GM12878 (cell line): ENCODE results near the gene RNF11. TPM values are rescaled to one million over a fixed set of nuclear protein-coding genes. Genes with fewer than 3 reads are reported as not detected.

Source experiments
- ATAC-seq: fragments of 200-7000 bp; cut with Tn5 transposase; 3 replicates; pipeline ENCODE4 v1.9.1; 2020; ENCODE audit warnings: mild to moderate bottlenecking, moderate library complexity
- BruUV-seq: library from RNA; stranded (reverse); fragments of 400-500 nt; replicated peaks from 2 replicates; lab custom pipeline; 2021; lab: Mats Ljungman, UMichigan
- CTCF ChIA-PET: fragments of 300-600 bp; sonication (Branson Sonifier 250); formaldehyde crosslinking; extraction: SDS; loops from one replicate; lab custom pipeline; 2021; ENCODE audit warnings: inconsistent platforms; lab: Yijun Ruan, JAX
- POLR2A ChIA-PET: fragments of 350-600 bp; formaldehyde crosslinking; extraction: SDS; loops from one replicate; lab custom pipeline; 2021; ENCODE audit warnings: inconsistent platforms; lab: Charles Lee
- RAD21 ChIA-PET: fragments of 300-600 bp; sonication (Branson Sonifier 250); formaldehyde crosslinking; loops from one replicate; lab custom pipeline; 2023; ENCODE audit warnings: antibody characterized with exemption; ENCODE audit not compliant: unreplicated experiment; lab: Charles Lee
- SMC1A ChIA-PET: fragments of 300-600 bp; sonication (Branson Sonifier 250); formaldehyde crosslinking; loops from one replicate; lab custom pipeline; 2023; ENCODE audit not compliant: unreplicated experiment, uncharacterized antibody; lab: Charles Lee
- DNase-seq: peaks from one replicate; pipeline ENCODE4 v3.0.0-alpha.2; 2011; ENCODE audit warnings: low read depth, low spot score
- FAIRE-seq: peaks from 3 replicates; lab custom pipeline; 2011; peaks lifted over from hg19 to GRCh38; lab: Jason Lieb, UNC
- H2AFZ ChIP-seq: 2 replicates; pipeline ENCODE4 v1.6.0; 2011; ENCODE audit warnings: low read depth, low read length, control low read depth; ENCODE audit not compliant: control insufficient read depth
- H3K27ac ChIP-seq: 2 replicates; pipeline ENCODE4 v1.5.1; 2011; ENCODE audit warnings: control low read depth; ENCODE audit not compliant: control insufficient read depth, insufficient read depth
- H3K27me3 ChIP-seq, 2 experiments: replicated peaks in 1 of 2; 2 replicates each; pipeline versions ENCODE4 v1.6.0 to v1.6.1; 2011; ENCODE audit warnings: low read length in 1 of 2; ENCODE audit not compliant: control insufficient read depth in 2 of 2, insufficient read depth in 2 of 2
- H3K36me3 ChIP-seq, 2 experiments: 2 replicates each; pipeline ENCODE4 v1.5.1; 2011; ENCODE audit warnings: low read length in 1 of 2; ENCODE audit not compliant: control insufficient read depth in 2 of 2, insufficient read depth in 2 of 2
- H3K4me1 ChIP-seq: 2 replicates; pipeline ENCODE4 v1.6.1; 2011; ENCODE audit warnings: mild to moderate bottlenecking, low read length, moderate library complexity, mixed read lengths; ENCODE audit not compliant: control insufficient read depth, insufficient read depth
- H3K4me2 ChIP-seq: 2 replicates; pipeline ENCODE4 v1.6.0; 2011; ENCODE audit warnings: control low read depth; ENCODE audit not compliant: control insufficient read depth, insufficient read depth
- H3K4me3 ChIP-seq: fragments of 200-600 bp; sonication (generic); 2 replicates; pipeline ENCODE4 v1.5.1; 2016
- H3K79me2 ChIP-seq: 2 replicates; pipeline ENCODE4 v1.6.0; 2011; ENCODE audit warnings: low read length; ENCODE audit not compliant: control insufficient read depth, insufficient read depth
- H3K9ac ChIP-seq: 2 replicates; pipeline ENCODE4 v1.8.0; 2011; ENCODE audit warnings: low read length, control low read depth, mixed read lengths; ENCODE audit not compliant: control insufficient read depth, insufficient read depth
- H3K9me3 ChIP-seq: replicated peaks from 3 replicates; pipeline ENCODE4 v1.5.1; 2011; ENCODE audit warnings: mild to moderate bottlenecking, low read length; ENCODE audit not compliant: control insufficient read depth, insufficient read depth
- H4K20me1 ChIP-seq: 2 replicates; pipeline ENCODE4 v1.6.0; 2011; ENCODE audit not compliant: control insufficient read depth, insufficient read depth
- CHD4 ChIP-seq: fragments of 200-600 bp; sonication (generic); IDR thresholded peaks from 2 replicates; pipeline ENCODE4 v1.6.1; 2016; ENCODE audit warnings: mild to moderate bottlenecking
- CREB1 ChIP-seq: IDR thresholded peaks from 2 replicates; pipeline ENCODE4 v1.6.1; 2012; ENCODE audit warnings: low read depth, mild to moderate bottlenecking, inconsistent platforms
- FOXM1 ChIP-seq: IDR thresholded peaks from 2 replicates; pipeline ENCODE4 v1.6.1; 2012; ENCODE audit warnings: low read depth, mild to moderate bottlenecking, inconsistent platforms, low read length, moderate library complexity
- JUND ChIP-seq: IDR thresholded peaks from 2 replicates; pipeline ENCODE4 v1.6.1; 2012; ENCODE audit warnings: low read depth, mild to moderate bottlenecking, low read length, improper control_type of control experiment, moderate library complexity
- MXI1 ChIP-seq: fragments of 150-350 bp; IDR thresholded peaks from 2 replicates; pipeline ENCODE4 v1.6.1; 2011; ENCODE audit warnings: low read depth, mild to moderate bottlenecking, inconsistent platforms, low read length, improper control_type of control experiment
- MYC ChIP-seq: IDR thresholded peaks from 2 replicates; pipeline ENCODE4 v1.6.1; 2011; ENCODE audit warnings: mild to moderate bottlenecking, low read length, moderate library complexity, inconsistent platforms; ENCODE audit not compliant: insufficient read depth, insufficient replicate concordance, insufficient read length, severe bottlenecking
- NRF1 ChIP-seq: conservative IDR thresholded peaks from 2 replicates; pipeline ENCODE4 v1.6.1; 2011; ENCODE audit warnings: mild to moderate bottlenecking, low read depth, low read length, improper control_type of control experiment
- PAX5 ChIP-seq: IDR thresholded peaks from 2 replicates; pipeline ENCODE4 v1.6.1; 2011; ENCODE audit warnings: low read depth, low read length, borderline replicate concordance
- SIN3A ChIP-seq: IDR thresholded peaks from 2 replicates; pipeline ENCODE4 v1.6.1; 2012; ENCODE audit warnings: low read depth, low read length, improper control_type of control experiment
- SREBF1 ChIP-seq: IDR thresholded peaks from 2 replicates; pipeline ENCODE4 v1.6.1; 2012; ENCODE audit warnings: mild to moderate bottlenecking, low read length
- SREBF2 ChIP-seq: IDR thresholded peaks from 2 replicates; pipeline ENCODE4 v1.6.1; 2012; ENCODE audit warnings: mild to moderate bottlenecking, low read length
- TARDBP ChIP-seq: IDR thresholded peaks from 2 replicates; pipeline ENCODE4 v1.6.1; 2016; ENCODE audit warnings: borderline replicate concordance
- ZZZ3 ChIP-seq: IDR thresholded peaks from 2 replicates; pipeline ENCODE4 v1.6.1; 2011; ENCODE audit warnings: low read depth; ENCODE audit not compliant: control insufficient read depth, insufficient read length
- WGBS: methylation state at CpG from one replicate; pipeline ENCODE4 v1.1.6; 2016; ENCODE audit warnings: low lambda C conversion rate; ENCODE audit not compliant: insufficient replicate concordance, insufficient coverage; ENCODE audit errors: missing lambda C conversion rate; 5-methylcytosine and 5-hydroxymethylcytosine counted together
- in situ Hi-C: fragments of 300-500 bp; cut with MboI; formaldehyde crosslinking; loops from 9 replicates; pipeline ENCODE4 v1.14.3; 2018; ENCODE audit warnings: mixed read lengths
- intact Hi-C: fragments of 100-400 bp; cut with micrococcal nuclease; formaldehyde crosslinking; loops from one replicate; pipeline ENCODE4 v1.14.2; 2022; ENCODE audit not compliant: unreplicated experiment
- polyA plus RNA-seq, 11 experiments: library from polyadenylated mRNA; depleted of rRNA in 4 of 11; unstranded in 6 of 11; stranded (reverse) in 5 of 11; fragments of >200 nt; fragmentation: Nextera tagmentation in 4 of 11; fragmentation: Illumina TruSeq in 1 of 11; extraction: Ambion mirVana in 4 of 11; extraction: Trizol in 1 of 11; gene quantifications; 1 replicate in 1 of 11; 2 replicates in 10 of 11; pipeline versions ENCODE4 v1.2.1 to v1.2.3, GENCODE V29; 2011 to 2016; ENCODE audit warnings: inconsistent platforms in 2 of 11, missing spikeins in 2 of 11, low read depth in 1 of 11
- total RNA-seq, 4 experiments: library from RNA; depleted of rRNA in 3 of 4; stranded (reverse); fragments of >200 nt in 3 of 4; fragmentation: Illumina TruSeq in 1 of 4; extraction: Trizol in 1 of 4; gene quantifications; 2 replicates each; pipeline versions ENCODE4 v1.2.1 to v1.2.3, GENCODE V29; 2013 to 2021
- TF ChIP-seq, protein P1 (sequence below): fragments of 450-650 bp; formaldehyde crosslinking; IDR thresholded peaks from 2 replicates; pipeline ENCODE4 v1.4.0; 2022; ENCODE audit warnings: mild to moderate bottlenecking, moderate library complexity
- TF ChIP-seq, protein P2 (sequence below): fragments of 450-650 bp; IDR thresholded peaks from 2 replicates; pipeline ENCODE4 v1.6.1; 2016; ENCODE audit warnings: mild to moderate bottlenecking, moderate library complexity, borderline replicate concordance
- TF ChIP-seq, protein P3 (sequence below): IDR thresholded peaks from 2 replicates; pipeline ENCODE4 v1.6.1; 2012; ENCODE audit warnings: low read depth, low read length, improper control_type of control experiment

RNF11 gene
- total and polyA plus RNA-seq, 10 of the 15 experiments (the other 5 are each of a cell fraction or from before 2014, with no cell fraction given), result 9.5 to 43.6 (median 32.3) TPM

GRCh38 chr1:51252366-51252765 is 16.3 kb downstream of the RNF11 start:
- DNase-seq (no peak), FAIRE-seq (no peak), ATAC-seq (no peak)
- Histone ChIP-seq H3K27ac (no peak overlapping the region), H3K9ac (no peak overlapping the region), H3K27me3 (no peaks in the 10 kb centered on the region), H3K4me2 (no peak overlapping the region), H3K4me1 (peaks cover 3% of the 10 kb centered on the region), H3K79me2 (peaks cover 21% of the 10 kb centered on the region), H3K36me3 (no peaks in the 10 kb centered on the region), H4K20me1 (no peaks in the 10 kb centered on the region), H3K4me3 (no peak overlapping the region), H2AFZ (no peak overlapping the region), H3K9me3 (no peaks in the 10 kb centered on the region)
- SMC1A ChIA-PET, result interaction anchor here (0.8 to 1.3 kb wide), 3 partner anchors 15 to 165 kb away, joined by 3 read pairs; no protein-coding TSS in a partner anchor
- intact Hi-C loops, result no loop called here
- in situ Hi-C loops, result no loop called here
- 96% methylated on average over 6 of the region's 6 CpGs for WGBS
- CTCF ChIA-PET, result interaction anchor here (0.9 to 1.1 kb wide), 3 partner anchors 9 to 63 kb away, joined by 3 to 4 read pairs (median 4); no protein-coding TSS in a partner anchor
- RAD21 ChIA-PET, result no interaction called here
- no TSS peak for BruUV-seq
- POLR2A ChIA-PET, result interaction anchor here (0.7 kb wide), 1 partner anchor 17 kb away, joined by 3 read pairs; no protein-coding TSS in a partner anchor
- TF ChIP-seq, protein P1, sequence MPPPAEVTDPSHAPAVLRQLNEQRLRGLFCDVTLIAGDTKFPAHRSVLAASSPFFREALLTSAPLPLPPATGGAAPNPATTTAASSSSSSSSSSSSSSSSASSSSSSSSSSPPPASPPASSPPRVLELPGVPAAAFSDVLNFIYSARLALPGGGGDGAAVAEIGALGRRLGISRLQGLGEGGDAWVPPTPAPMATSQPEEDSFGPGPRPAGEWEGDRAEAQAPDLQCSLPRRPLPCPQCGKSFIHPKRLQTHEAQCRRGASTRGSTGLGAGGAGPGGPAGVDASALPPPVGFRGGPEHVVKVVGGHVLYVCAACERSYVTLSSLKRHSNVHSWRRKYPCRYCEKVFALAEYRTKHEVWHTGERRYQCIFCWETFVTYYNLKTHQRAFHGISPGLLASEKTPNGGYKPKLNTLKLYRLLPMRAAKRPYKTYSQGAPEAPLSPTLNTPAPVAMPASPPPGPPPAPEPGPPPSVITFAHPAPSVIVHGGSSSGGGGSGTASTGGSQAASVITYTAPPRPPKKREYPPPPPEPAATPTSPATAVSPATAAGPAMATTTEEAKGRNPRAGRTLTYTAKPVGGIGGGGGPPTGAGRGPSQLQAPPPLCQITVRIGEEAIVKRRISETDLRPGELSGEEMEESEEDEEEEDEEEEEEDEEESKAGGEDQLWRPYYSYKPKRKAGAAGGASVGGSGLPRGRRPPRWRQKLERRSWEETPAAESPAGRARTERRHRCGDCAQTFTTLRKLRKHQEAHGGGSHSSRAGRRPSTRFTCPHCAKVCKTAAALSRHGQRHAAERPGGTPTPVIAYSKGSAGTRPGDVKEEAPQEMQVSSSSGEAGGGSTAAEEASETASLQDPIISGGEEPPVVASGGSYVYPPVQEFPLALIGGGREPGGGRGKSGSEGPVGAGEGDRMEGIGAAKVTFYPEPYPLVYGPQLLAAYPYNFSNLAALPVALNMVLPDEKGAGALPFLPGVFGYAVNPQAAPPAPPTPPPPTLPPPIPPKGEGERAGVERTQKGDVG, result no peak
- TF ChIP-seq, protein P2, sequence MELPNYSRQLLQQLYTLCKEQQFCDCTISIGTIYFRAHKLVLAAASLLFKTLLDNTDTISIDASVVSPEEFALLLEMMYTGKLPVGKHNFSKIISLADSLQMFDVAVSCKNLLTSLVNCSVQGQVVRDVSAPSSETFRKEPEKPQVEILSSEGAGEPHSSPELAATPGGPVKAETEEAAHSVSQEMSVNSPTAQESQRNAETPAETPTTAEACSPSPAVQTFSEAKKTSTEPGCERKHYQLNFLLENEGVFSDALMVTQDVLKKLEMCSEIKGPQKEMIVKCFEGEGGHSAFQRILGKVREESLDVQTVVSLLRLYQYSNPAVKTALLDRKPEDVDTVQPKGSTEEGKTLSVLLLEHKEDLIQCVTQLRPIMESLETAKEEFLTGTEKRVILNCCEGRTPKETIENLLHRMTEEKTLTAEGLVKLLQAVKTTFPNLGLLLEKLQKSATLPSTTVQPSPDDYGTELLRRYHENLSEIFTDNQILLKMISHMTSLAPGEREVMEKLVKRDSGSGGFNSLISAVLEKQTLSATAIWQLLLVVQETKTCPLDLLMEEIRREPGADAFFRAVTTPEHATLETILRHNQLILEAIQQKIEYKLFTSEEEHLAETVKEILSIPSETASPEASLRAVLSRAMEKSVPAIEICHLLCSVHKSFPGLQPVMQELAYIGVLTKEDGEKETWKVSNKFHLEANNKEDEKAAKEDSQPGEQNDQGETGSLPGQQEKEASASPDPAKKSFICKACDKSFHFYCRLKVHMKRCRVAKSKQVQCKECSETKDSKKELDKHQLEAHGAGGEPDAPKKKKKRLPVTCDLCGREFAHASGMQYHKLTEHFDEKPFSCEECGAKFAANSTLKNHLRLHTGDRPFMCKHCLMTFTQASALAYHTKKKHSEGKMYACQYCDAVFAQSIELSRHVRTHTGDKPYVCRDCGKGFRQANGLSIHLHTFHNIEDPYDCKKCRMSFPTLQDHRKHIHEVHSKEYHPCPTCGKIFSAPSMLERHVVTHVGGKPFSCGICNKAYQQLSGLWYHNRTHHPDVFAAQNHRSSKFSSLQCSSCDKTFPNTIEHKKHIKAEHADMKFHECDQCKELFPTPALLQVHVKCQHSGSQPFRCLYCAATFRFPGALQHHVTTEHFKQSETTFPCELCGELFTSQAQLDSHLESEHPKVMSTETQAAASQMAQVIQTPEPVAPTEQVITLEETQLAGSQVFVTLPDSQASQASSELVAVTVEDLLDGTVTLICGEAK, result no peak
- no peak for TF ChIP-seq CHD4
- TF ChIP-seq, protein P3, sequence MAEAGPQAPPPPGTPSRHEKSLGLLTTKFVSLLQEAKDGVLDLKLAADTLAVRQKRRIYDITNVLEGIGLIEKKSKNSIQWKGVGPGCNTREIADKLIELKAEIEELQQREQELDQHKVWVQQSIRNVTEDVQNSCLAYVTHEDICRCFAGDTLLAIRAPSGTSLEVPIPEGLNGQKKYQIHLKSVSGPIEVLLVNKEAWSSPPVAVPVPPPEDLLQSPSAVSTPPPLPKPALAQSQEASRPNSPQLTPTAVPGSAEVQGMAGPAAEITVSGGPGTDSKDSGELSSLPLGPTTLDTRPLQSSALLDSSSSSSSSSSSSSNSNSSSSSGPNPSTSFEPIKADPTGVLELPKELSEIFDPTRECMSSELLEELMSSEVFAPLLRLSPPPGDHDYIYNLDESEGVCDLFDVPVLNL, result no peak
- TF ChIP-seq JUND, result no peak
- TF ChIP-seq TARDBP, result no peak
- TF ChIP-seq SREBF2, result no peak
- no peak for TF ChIP-seq FOXM1
- no peak for TF ChIP-seq NRF1
- TF ChIP-seq MXI1, result no peak
- no peak for TF ChIP-seq ZZZ3
- no peak for TF ChIP-seq CREB1
- TF ChIP-seq PAX5, result no peak
- no peak for TF ChIP-seq SIN3A
- no peak for TF ChIP-seq SREBF1
- no peak for TF ChIP-seq MYC
